HG03439 (cell line): ENCODE results near the gene TGM4.

Experiments used
- ATAC-seq: cut with Tn5 transposase; IDR thresholded peaks from one replicate; pipeline ENCODE4 v1.9.1; 2021; ENCODE audit warnings: mild to moderate bottlenecking, moderate library complexity; ENCODE audit not compliant: unreplicated experiment

Gene TGM4

DNA sequence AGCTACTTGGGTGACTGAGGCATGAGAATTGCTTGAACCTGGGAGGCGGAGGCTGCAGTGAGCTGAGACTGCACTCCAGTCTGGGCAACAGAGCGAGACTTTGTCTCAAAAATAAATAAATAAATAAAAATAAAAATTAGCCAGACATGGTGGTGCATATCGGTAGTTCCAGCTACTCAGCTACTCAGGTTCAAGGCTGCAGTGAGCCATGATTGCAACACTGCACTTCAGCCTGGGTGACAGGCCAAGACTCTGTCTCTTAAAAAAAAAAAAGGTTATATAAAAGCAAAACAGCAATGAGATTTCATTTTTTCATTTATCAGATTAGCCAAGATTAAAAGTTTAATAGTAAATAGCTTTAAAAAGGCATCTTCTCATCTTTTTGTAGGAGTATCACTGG lies 2.9 kb downstream of the TGM4 start:
- ATAC-seq, result no peak

- ATAC-seq, result no peak
Measured at GRCh38 chr3:44880284-44880683, 5.9 kb downstream of the TGM4 start.

GRCh38 chr3:44883213-44883955 lies 9.0 kb downstream of the TGM4 start:
- ATAC-seq, result no peak

- no peak for ATAC-seq
Measured at GRCh38 chr3:44883999-44884431, 9.6 kb downstream of the TGM4 start.

DNA sequence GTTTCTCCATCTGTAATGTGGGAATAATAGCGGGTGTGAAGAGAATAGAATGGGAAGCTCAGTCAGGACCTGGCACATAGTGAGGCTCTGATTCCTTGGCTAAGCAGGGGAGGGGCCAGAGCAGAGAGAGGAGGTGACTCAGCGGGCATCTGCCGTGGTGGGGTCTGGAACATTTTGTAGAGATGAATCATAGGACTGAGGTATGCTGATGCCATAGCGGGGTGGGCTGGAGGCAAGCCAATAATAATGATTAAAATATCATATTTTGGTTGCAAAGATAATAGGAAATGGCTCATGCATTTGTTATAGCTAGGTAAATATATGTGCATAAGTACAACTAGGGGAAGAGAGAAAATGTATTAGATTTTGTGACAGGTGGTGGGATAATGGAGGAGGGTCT lies 11.2 kb downstream of the TGM4 start:
- no peak for ATAC-seq

DNA sequence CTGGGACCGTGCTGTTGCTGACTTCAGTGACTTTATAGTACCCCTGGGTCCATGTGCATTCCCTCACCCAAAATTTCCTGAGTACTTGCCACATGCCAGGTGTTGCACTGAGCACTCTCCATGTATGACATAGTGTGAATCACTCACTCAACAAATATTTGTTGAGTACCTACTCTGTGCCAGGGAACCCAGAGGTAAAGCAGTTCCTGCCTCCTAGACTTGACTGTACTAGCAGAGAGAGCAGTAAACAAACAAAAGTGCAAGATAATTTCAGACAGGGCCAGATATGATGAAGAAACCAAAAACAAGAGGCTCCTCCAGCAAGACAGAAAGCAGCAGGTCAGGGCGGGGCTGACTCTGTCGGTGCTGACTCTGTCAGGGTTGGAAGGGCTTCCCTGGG lies 12.2 kb downstream of the TGM4 start:
- no peak for ATAC-seq

DNA sequence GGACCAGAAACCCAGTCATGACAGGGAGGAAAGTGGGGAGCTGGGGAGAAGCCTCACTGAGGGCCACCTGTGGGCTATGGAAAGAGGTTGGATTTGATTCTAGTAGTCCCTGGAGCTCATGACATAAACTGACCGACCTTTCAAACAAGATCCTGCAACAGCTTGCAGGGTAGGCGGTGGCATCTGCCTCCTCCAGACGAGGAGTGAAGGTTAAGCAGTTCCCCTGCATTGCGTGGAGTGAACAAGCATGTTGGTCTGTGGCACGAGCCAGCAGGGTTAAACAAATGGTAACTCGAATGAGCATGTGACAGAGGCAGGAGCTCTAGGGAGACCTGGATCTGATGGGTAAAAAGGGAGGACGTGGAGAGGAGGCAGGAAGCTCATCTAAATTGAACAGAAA lies 12.7 kb downstream of the TGM4 start:
- no peak for ATAC-seq

DNA sequence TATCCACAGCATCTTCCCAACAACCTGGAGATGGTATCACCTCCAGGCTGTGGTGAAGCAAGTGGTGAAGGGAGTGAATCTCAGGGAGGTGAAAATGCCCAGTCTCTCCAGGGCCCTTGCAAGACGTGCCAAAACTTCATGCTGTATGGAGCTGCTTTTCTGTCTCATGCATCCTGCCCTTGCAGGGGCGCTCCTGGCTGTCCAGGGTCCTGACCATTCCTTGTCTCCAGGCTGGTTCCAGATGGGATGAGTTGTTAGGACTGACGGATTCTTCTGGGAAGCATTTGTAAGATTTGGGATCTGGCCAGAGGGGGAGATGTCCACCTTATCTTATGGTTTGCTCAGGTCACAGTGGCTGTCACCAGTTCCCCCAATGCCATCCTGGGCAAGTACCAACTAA lies 15.8 kb downstream of the TGM4 start:
- ATAC-seq, result no peak

DNA sequence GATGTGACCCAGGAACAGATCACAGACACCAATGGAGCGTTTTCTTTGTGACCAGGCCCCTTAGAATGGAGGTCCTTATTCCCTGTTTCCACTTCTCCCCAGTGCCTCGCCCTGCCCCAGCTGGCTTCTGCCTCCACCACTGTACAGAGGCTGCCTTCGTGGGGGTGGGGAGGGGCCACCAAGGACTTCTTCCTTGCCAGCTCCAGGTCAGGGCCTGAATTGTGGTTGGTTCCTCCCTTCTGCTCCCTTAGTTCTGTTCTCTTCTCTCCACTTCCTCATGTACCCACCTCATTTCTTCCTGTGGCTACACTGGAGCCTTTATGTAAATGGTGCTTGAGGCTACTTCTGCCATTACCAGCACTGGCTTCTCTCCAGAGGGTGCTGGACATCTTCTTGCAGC lies 16.4 kb downstream of the TGM4 start:
- ATAC-seq, result no peak

GRCh38 chr3:44892689-44893088 lies 18.3 kb downstream of the TGM4 start:
- ATAC-seq, result no peak

- ATAC-seq, result no peak
Measured at GRCh38 chr3:44893097-44893496, 18.7 kb downstream of the TGM4 start.

- ATAC-seq, result no peak
Measured at GRCh38 chr3:44894485-44894884, 20.1 kb downstream of the TGM4 start.

DNA sequence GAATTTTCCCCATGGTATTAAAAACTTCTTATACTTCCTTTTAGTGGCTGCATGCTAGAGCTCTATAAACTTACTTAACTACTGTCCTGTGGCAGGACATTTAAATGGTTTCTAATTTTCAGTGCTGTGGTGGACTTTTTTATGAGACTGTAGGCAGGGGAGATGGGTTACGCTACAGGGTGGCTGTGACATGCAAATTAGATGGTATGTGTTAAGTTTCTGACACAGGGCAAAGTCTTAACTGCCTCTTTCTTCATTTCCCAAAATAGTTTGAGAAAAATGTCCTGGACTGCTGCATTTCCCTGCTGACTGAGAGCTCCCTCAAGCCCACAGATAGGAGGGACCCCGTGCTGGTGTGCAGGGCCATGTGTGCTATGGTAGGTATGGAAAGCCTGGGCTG lies 22.0 kb downstream of the TGM4 start:
- no peak for ATAC-seq

DNA sequence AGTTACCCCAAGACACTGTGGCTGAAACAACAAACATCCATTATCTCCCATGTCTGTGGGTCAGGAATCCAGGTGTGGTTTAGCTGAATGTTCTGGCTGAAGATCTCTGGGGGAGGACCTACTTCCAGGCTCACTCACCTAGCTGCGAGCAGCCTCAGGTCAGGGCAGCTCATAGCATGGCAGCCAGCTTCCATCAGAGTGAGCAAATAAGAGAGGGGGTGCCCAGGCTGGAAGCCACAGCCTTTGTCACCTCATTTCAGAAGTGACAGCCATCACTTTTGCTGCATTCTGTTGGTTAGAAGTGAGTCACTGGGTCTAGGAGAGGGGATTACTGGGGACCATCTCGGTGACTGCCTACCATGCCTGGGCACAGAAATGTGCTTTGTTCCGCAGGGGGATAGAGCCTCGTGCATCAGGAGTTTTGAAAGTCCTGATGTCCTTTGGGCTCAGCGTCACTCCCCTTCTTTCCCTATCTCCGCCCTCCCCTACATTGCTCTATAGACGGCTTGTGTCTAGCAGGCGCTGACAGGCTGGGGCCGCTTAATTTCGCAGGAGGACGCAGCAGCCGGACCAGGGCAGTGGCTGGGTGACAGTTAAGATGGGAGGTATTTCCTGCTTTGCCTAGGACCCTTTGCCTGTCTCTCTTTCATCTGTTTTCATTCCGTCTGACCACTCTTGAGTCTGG lies 25.4 kb downstream of the TGM4 start:
- no peak for ATAC-seq

DNA sequence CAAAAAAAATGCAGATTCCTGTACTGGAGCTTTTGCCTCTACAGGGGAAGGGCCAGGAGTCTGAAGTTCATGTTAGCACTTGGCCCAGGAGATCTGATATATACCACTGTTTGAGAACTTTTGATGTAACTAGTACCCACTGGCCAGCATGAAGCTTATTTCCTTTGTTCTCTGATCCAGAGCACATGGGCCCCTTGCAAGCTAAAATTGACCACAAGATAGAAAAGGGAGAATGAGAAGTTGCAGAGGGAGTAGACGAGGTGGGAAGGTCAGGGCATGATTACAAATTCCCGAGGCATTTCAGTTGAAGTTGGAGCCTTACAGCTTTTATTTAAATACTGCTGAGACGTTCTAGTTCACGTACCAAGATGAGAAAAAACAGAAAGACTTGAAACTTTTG lies 28.2 kb downstream of the TGM4 start:
- ATAC-seq, result no peak

GRCh38 chr3:44903314-44903713 lies 28.9 kb downstream of the TGM4 start:
- ATAC-seq, result no peak

- ATAC-seq, result no peak
Measured at GRCh38 chr3:44903751-44904150, 29.3 kb downstream of the TGM4 start.

- ATAC-seq, result no peak
Measured at GRCh38 chr3:44905446-44906157, 31.2 kb downstream of the TGM4 start.

DNA sequence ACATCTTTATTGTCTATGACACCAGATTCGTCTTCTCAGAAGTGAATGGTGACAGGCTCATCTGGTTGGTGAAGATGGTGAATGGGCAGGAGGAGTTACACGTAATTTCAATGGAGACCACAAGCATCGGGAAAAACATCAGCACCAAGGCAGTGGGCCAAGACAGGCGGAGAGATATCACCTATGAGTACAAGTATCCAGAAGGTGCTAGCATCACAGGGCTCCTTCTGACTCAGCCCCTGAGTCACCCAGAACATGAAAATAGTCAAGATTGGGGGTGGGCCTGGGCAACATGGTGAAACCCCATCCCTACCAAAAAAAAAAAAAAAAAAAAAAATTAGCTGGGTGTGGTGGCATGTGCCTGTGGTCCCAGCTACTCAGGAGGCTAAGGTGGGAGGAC lies 32.6 kb downstream of the TGM4 start:
- no peak for ATAC-seq

- ATAC-seq, result no peak
Measured at GRCh38 chr3:44907612-44908011, 33.2 kb downstream of the TGM4 start.

GRCh38 chr3:44909063-44909462 lies 34.7 kb downstream of the TGM4 start:
- ATAC-seq, result no peak

DNA sequence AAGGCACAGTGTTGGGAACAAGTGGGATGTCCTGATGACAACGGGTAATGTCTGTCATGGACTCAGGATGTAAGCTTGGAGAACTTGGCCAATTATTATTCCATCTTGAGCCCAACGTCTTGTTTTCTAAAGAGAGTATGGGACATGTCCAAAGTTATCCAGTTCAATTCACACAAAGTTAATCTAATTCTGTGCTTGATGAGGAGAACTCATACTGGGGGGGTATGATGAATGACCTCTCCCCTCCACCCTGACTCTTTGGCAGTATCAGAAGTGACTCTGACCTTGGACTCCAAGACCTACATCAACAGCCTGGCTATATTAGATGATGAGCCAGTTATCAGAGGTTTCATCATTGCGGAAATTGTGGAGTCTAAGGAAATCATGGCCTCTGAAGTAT lies 36.3 kb downstream of the TGM4 start:
- no peak for ATAC-seq
